Activated naive CD4-positive, alpha-beta T cell (primary cell): ENCODE data around the gene KRTAP5-1.
A peak's percentile ranks its signal among the peaks of the same experiment; 100 is the strongest.

Experiments used
- DNase-seq, 4 experiments: peaks; one replicate each; lab custom pipeline; 2025; lab: John Stamatoyannopoulos, UW

Gene KRTAP5-1

GRCh38 chr11:1559111-1559951 is 25.8 kb downstream of the KRTAP5-1 start:
- no peak for DNase-seq

GRCh38 chr11:1558775-1559110 is 26.3 kb downstream of the KRTAP5-1 start:
- DNase-seq = no peak

GRCh38 chr11:1557904-1558774 is 26.9 kb downstream of the KRTAP5-1 start:
- no peak for DNase-seq

GRCh38 chr11:1557051-1557884 is 27.8 kb downstream of the KRTAP5-1 start:
- DNase-seq = no peak

GRCh38 chr11:1556278-1556902 is 28.7 kb downstream of the KRTAP5-1 start:
- DNase-seq = no peak

GRCh38 chr11:1555713-1556153 is 29.4 kb downstream of the KRTAP5-1 start:
- no peak for DNase-seq

- no peak for DNase-seq
Observed at GRCh38 chr11:1554981-1555712, 29.9 kb downstream of the KRTAP5-1 start.

GRCh38 chr11:1553808-1554594 is 31.1 kb downstream of the KRTAP5-1 start:
- no peak for DNase-seq

- DNase-seq = no peak
Observed at GRCh38 chr11:1549338-1550330, 35.4 kb downstream of the KRTAP5-1 start.

- no peak for DNase-seq
Observed at GRCh38 chr11:1548221-1549070, 36.6 kb downstream of the KRTAP5-1 start.

- no peak for DNase-seq
Observed at GRCh38 chr11:1547467-1548098, 37.5 kb downstream of the KRTAP5-1 start.

- DNase-seq = peak in 1 of 4 experiments; percentile 42
Observed at GRCh38 chr11:1546536-1547466, 38.3 kb downstream of the KRTAP5-1 start.

- no peak for DNase-seq
Observed at GRCh38 chr11:1546077-1546535, 39.0 kb downstream of the KRTAP5-1 start.

GRCh38 chr11:1545432-1545831 is 39.7 kb downstream of the KRTAP5-1 start:
- DNase-seq = no peak

GRCh38 chr11:1544536-1544935 is 40.5 kb downstream of the KRTAP5-1 start:
- DNase-seq = no peak

- no peak for DNase-seq
Observed at GRCh38 chr11:1543606-1544263, 41.3 kb downstream of the KRTAP5-1 start.
